Bone marrow (tissue), 2 donors: ENCODE data around the gene NPAS1.

ENCODE experiments used
- DNase-seq, 2 donors: peaks; one replicate each; lab custom pipeline; 2025; lab: John Stamatoyannopoulos, UW

Gene NPAS1

GRCh38 chr19:47020132-47020805, 632 bp downstream of the NPAS1 start:
- no peak for DNase-seq

- DNase-seq: no peak
Observed at GRCh38 chr19:47020992-47021496, 1.4 kb downstream of the NPAS1 start.

- DNase-seq: no peak
Observed at GRCh38 chr19:47021536-47022139, 2.0 kb downstream of the NPAS1 start.

- DNase-seq: no peak
Observed at GRCh38 chr19:47022140-47022536, 2.5 kb downstream of the NPAS1 start.

- DNase-seq: no peak
Observed at GRCh38 chr19:47022541-47023447, 3.2 kb downstream of the NPAS1 start.

GRCh38 chr19:47023448-47023794, 3.8 kb downstream of the NPAS1 start:
- no peak for DNase-seq

- no peak for DNase-seq
Observed at GRCh38 chr19:47024502-47024901, 4.9 kb downstream of the NPAS1 start.

GRCh38 chr19:47026156-47026555, 6.5 kb downstream of the NPAS1 start:
- no peak for DNase-seq

GRCh38 chr19:47026889-47027288, 7.3 kb downstream of the NPAS1 start:
- no peak for DNase-seq

GRCh38 chr19:47027586-47028088, 8.0 kb downstream of the NPAS1 start:
- no peak for DNase-seq

- DNase-seq: no peak
Observed at GRCh38 chr19:47028195-47028601, 8.6 kb downstream of the NPAS1 start.

GRCh38 chr19:47032171-47032811, 12.7 kb downstream of the NPAS1 start:
- no peak for DNase-seq

GRCh38 chr19:47035127-47036096, 15.8 kb downstream of the NPAS1 start:
- peak; percentile 80 to 94 for DNase-seq

- DNase-seq: no peak
Observed at GRCh38 chr19:47036097-47036651, 16.5 kb downstream of the NPAS1 start.

- no peak for DNase-seq
Observed at GRCh38 chr19:47037766-47038165, 18.1 kb downstream of the NPAS1 start.

- DNase-seq: no peak
Observed at GRCh38 chr19:47039239-47039874, 19.7 kb downstream of the NPAS1 start.

- DNase-seq: no peak
Observed at GRCh38 chr19:47040869-47041268, 21.2 kb downstream of the NPAS1 start.

GRCh38 chr19:47044946-47045866, 25.6 kb downstream of the NPAS1 start:
- DNase-seq: no peak
